ENCODE data around the gene SPOPL. TPM values are rescaled to one million over a fixed set of nuclear protein-coding genes. Genes with fewer than 3 reads are reported as not detected.

SPOPL gene
- polyA plus RNA-seq, 3 donors from 2014 or later = 2.4 to 3.3 (median 2.6) TPM

GRCh38 chr2:138602166-138602460 is 100.5 kb downstream of the SPOPL start:
- Mint-ChIP-seq H3K27me3 (ENCODE audit: low read depth in 3 of 3) (peaks cover 0 to 1% (median 0%) of the 10 kb centered on the region in 3 donors), H3K27ac (peak overlapping the region in 1 of 6 donors; percentile 46), H3K9me3 (no peaks in the 10 kb centered on the region), H3K36me3 (peaks cover 6 to 17% (median 12%) of the 10 kb centered on the region in 3 donors), H3K4me3 (no peak overlapping the region), H3K4me1 (no peaks in the 10 kb centered on the region)
- no peak for DNase-seq

- H3K27ac Mint-ChIP-seq = no peak overlapping the region
- H3K27me3 Mint-ChIP-seq (ENCODE audit: low read depth in 3 of 3) = peaks cover 0 to 4% (median 0%) of the 10 kb centered on the region in 3 donors
- H3K9me3 Mint-ChIP-seq = no peaks in the 10 kb centered on the region
- peaks cover 0 to 7% (median 4%) of the 10 kb centered on the region in 3 donors for H3K36me3 Mint-ChIP-seq
- no peaks in the 10 kb centered on the region for H3K4me1 Mint-ChIP-seq
- H3K4me3 Mint-ChIP-seq = no peak overlapping the region
- no peak for DNase-seq
These were observed 106.2 kb downstream of the SPOPL start for GRCh38 chr2:138607746-138608145.

GRCh38 chr2:138609446-138609845 is 107.9 kb downstream of the SPOPL start:
- DNase-seq = no peak
- Mint-ChIP-seq H3K27ac (no peak overlapping the region), H3K4me3 (no peak overlapping the region), H3K9me3 (no peaks in the 10 kb centered on the region), H3K27me3 (ENCODE audit: low read depth in 3 of 3) (peaks cover 0 to 5% (median 0%) of the 10 kb centered on the region in 3 donors), H3K4me1 (no peaks in the 10 kb centered on the region), H3K36me3 (peaks cover 0 to 4% (median 0%) of the 10 kb centered on the region in 3 donors)

DNA sequence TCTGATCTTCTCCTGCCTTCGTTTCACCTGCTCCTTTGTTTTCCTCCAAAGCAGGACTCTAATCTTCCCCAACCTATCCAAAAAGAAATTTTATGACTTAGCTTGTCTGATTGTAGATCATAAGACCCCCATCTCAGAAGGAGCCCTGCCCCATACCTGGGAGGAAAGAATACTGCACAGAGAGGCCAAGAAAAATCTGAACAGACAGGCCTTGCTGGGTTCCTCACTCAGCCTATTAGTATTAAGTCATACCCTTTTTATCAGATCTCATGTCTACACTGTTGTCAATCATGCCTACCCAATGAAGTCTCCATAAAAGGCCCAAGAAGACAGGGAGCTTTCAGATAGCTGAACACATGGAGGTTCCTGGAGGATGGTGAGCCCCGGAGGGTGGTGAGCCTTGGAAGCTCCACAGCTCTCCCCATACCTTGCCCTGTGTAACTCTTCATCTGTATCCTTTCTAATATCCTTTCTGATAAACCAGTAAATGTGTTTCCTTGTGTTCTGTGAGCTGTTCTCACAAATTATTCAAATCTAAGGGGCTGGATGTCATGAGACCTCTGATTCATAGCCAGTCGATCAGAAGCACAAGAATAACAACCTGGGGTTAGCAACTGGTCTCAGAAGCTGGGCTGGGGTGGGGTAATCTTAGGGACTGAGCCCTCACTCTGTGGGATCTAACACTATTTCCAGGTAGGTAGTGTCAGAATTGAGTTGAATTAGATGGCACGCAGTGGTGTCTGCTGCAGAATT is 108.8 kb downstream of the SPOPL start:
- Mint-ChIP-seq H3K27ac (no peak overlapping the region), H3K4me1 (no peaks in the 10 kb centered on the region), H3K36me3 (peaks cover 0 to under 1% (median 0%) of the 10 kb centered on the region in 3 donors), H3K9me3 (peaks cover 0 to 1% (median 0%) of the 10 kb centered on the region in 6 donors), H3K27me3 (ENCODE audit: low read depth in 3 of 3) (peaks cover 0 to 6% (median 5%) of the 10 kb centered on the region in 3 donors), H3K4me3 (no peak overlapping the region)
- DNase-seq = no peak

- Mint-ChIP-seq H3K36me3 (no peaks in the 10 kb centered on the region), H3K9me3 (peaks cover 0 to 1% (median 0%) of the 10 kb centered on the region in 6 donors), H3K27me3 (ENCODE audit: low read depth in 3 of 3) (peaks cover 0 to 9% (median 6%) of the 10 kb centered on the region in 3 donors), H3K27ac (no peak overlapping the region), H3K4me3 (no peak overlapping the region), H3K4me1 (no peaks in the 10 kb centered on the region)
- no peak for DNase-seq
These were observed 113.7 kb downstream of the SPOPL start for GRCh38 chr2:138615257-138615656.

DNA sequence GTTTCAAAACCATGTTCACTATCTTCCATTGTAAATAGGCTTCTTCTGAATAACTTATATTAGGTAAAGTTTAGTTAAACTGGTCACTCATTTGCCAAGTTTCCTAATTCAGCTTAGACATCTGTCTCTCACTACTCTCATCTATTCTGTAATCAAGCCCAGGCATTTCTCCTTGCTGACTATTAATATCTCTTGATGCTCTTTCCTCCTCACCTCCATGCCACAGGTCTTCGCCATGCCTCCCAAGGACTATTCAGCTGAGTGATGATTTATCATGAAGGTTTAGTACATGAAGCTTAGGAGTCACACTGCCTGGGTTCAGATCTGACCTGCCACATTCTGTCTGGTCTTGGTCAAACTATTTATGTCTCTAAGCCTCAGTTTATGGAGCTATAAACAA is 115.5 kb downstream of the SPOPL start:
- Mint-ChIP-seq H3K4me1 (no peaks in the 10 kb centered on the region), H3K27ac (no peak overlapping the region), H3K4me3 (no peak overlapping the region), H3K27me3 (ENCODE audit: low read depth in 3 of 3) (peaks cover 0 to 9% (median 8%) of the 10 kb centered on the region in 3 donors), H3K36me3 (no peaks in the 10 kb centered on the region), H3K9me3 (peaks cover 0 to 1% (median 0%) of the 10 kb centered on the region in 6 donors)
- no peak for DNase-seq

- Mint-ChIP-seq H3K36me3 (no peaks in the 10 kb centered on the region), H3K27me3 (ENCODE audit: low read depth in 3 of 3) (peaks cover 0 to 8% (median 6%) of the 10 kb centered on the region in 3 donors), H3K27ac (no peak overlapping the region), H3K4me3 (no peak overlapping the region), H3K4me1 (no peaks in the 10 kb centered on the region), H3K9me3 (peaks cover 0 to 1% (median 0%) of the 10 kb centered on the region in 6 donors)
- DNase-seq = no peak
These were observed 117.4 kb downstream of the SPOPL start for GRCh38 chr2:138618971-138619370.

- H3K27ac Mint-ChIP-seq = no peak overlapping the region
- no peaks in the 10 kb centered on the region for H3K36me3 Mint-ChIP-seq
- H3K9me3 Mint-ChIP-seq = no peaks in the 10 kb centered on the region
- H3K27me3 Mint-ChIP-seq (ENCODE audit: low read depth in 3 of 3) = peaks cover 0 to 6% (median 2%) of the 10 kb centered on the region in 3 donors
- no peaks in the 10 kb centered on the region for H3K4me1 Mint-ChIP-seq
- H3K4me3 Mint-ChIP-seq = no peak overlapping the region
- DNase-seq = no peak
These were observed 118.9 kb downstream of the SPOPL start for GRCh38 chr2:138620431-138620830.

DNA sequence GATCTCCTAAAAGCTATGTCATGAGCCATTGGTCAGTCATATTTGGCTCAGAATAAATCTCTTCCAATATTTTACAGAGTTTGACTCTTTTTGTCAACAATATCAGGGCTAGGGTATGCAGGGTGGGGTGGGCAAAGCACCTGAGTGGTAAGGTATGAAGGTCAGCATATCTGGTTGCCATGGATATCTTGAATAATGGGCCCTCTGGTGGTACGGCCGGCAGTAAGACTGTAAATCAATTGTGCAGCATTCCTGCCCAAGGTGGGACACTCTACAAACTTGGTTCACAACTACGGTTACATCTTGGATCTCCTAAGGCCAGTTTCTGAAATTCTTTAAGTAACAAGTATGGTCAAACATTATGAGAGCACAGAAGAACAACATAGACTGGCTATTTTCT is 119.6 kb downstream of the SPOPL start:
- H3K27me3 Mint-ChIP-seq (ENCODE audit: low read depth in 3 of 3) = peaks cover 2 to 6% (median 2%) of the 10 kb centered on the region in 3 donors
- H3K9me3 Mint-ChIP-seq = no peaks in the 10 kb centered on the region
- no peak overlapping the region for H3K4me3 Mint-ChIP-seq
- no peaks in the 10 kb centered on the region for H3K4me1 Mint-ChIP-seq
- H3K36me3 Mint-ChIP-seq = no peaks in the 10 kb centered on the region
- DNase-seq = no peak
- H3K27ac Mint-ChIP-seq = no peak overlapping the region

- Mint-ChIP-seq H3K4me3 (no peak overlapping the region), H3K9me3 (no peaks in the 10 kb centered on the region), H3K4me1 (no peaks in the 10 kb centered on the region), H3K27me3 (ENCODE audit: low read depth in 3 of 3) (peaks cover 2 to 8% (median 6%) of the 10 kb centered on the region in 3 donors), H3K27ac (no peak overlapping the region), H3K36me3 (no peaks in the 10 kb centered on the region)
- DNase-seq = no peak
These were observed 121.0 kb downstream of the SPOPL start for GRCh38 chr2:138622613-138623012.

Measured in immature natural killer cell (primary cell).